ENCODE results near the gene TMEM135.

The TMEM135 gene

DNA sequence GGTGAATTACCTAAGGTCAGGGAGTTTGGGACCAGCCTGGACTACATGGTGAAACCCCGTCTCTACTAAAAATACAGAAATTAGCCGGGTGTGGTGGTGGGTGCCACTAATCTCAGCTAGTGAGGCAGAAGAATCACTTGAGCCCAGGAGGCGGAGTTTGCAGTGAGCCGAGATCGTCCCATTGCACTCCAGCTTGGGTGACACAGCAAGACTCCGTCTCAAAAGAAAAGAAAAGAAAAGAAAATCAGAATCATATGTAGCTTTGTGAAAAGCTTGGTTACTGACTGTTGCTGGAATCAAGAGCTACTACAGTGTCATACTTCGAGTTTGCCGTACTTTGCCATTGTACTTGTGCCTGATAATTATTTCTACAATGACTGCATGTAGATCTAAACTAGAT is 4.2 kb upstream of the TMEM135 start:
- Histone ChIP-seq H3K4me2 (ENCODE audit: low read length) (no peak overlapping the region), H3F3A (ENCODE audit: control insufficient read depth, insufficient read depth) (peaks cover 4% of the 10 kb centered on the region; the same call in 1 of the 2 replicates), H3K9me3 (ENCODE audit: control insufficient read depth, insufficient read depth, low read length) (no peaks in the 10 kb centered on the region), H3K36me3 (ENCODE audit: control insufficient read depth, low read length) (peaks cover 5% of the 10 kb centered on the region; the same call in 1 of the 2 replicates), H3K4me1 (ENCODE audit: control insufficient read depth, low read length) (peaks cover 18% of the 10 kb centered on the region), H4K20me1 (ENCODE audit: control insufficient read depth, insufficient read depth, low read depth, low read length) (no peaks in the 10 kb centered on the region), H3K27me3 (ENCODE audit: control insufficient read depth, low read length) (peaks cover 6% of the 10 kb centered on the region; the same call in 1 of the 2 replicates), H3K79me2 (ENCODE audit: control insufficient read depth, low read length) (peaks cover 8% of the 10 kb centered on the region), H3K27ac (ENCODE audit: low read depth, low read length) (no peak overlapping the region), H3K9me2 (replicated peaks; ENCODE audit: control insufficient read depth, low read length) (no peaks in the 10 kb centered on the region), H3K4me3 (ENCODE audit: low read length) (no peak overlapping the region)
- no peak for TF ChIP-seq EZH2phosphoT487 (IDR thresholded peaks at IDR 0.05; ENCODE audit: borderline replicate concordance, low read length)
- TF ChIP-seq, protein P1, sequence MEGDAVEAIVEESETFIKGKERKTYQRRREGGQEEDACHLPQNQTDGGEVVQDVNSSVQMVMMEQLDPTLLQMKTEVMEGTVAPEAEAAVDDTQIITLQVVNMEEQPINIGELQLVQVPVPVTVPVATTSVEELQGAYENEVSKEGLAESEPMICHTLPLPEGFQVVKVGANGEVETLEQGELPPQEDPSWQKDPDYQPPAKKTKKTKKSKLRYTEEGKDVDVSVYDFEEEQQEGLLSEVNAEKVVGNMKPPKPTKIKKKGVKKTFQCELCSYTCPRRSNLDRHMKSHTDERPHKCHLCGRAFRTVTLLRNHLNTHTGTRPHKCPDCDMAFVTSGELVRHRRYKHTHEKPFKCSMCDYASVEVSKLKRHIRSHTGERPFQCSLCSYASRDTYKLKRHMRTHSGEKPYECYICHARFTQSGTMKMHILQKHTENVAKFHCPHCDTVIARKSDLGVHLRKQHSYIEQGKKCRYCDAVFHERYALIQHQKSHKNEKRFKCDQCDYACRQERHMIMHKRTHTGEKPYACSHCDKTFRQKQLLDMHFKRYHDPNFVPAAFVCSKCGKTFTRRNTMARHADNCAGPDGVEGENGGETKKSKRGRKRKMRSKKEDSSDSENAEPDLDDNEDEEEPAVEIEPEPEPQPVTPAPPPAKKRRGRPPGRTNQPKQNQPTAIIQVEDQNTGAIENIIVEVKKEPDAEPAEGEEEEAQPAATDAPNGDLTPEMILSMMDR (IDR thresholded peaks at IDR 0.05; ENCODE audit: low read depth, low read length, poor library complexity, severe bottlenecking) = no peak

DNA sequence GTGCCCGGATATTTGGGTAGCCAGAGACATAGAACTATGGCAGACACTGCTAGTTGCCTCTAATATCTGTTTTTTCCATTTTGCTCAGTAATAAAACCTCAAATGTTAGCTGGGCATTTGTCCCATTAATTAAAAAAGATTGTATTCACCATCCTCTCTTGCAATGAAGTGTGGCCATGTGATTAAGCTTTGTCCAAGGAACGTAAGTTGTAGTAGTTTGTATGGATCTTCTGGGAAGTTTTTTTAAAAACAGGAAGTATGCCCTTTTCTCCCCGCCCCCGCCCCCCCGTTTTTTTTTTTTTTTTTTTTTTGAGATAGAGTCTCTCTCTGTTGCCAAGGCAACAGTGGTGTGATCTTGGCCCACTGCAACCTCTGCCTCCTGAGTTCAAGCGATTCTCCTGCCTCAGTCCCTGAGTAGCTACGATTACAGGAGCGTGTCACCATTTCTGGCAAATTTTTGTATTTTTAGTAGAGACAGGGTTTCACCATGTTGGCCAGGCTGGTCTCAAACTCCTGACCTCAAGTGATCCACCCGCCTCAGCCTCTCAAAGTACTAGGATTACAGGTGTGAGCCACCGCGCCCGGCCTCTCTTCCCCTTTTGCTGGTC is 1.7 kb upstream of the TMEM135 start:
- peaks cover 32% of the 10 kb centered on the region for H3K4me1 ChIP-seq (ENCODE audit: control insufficient read depth, low read length)
- H3K4me2 ChIP-seq (ENCODE audit: low read length) = peak overlapping the region; percentile 99
- H3K27me3 ChIP-seq (ENCODE audit: control insufficient read depth, low read length) = peaks cover 4% of the 10 kb centered on the region; the same call in 1 of the 2 replicates
- H3F3A ChIP-seq (ENCODE audit: control insufficient read depth, insufficient read depth) = peaks cover 4% of the 10 kb centered on the region; the same call in 1 of the 2 replicates
- no peak overlapping the region for H3K27ac ChIP-seq (ENCODE audit: low read depth, low read length)
- peak overlapping the region; percentile 99; the same call in 1 of the 2 replicates for H3K4me3 ChIP-seq (ENCODE audit: low read length)
- TF ChIP-seq, protein P1 (IDR thresholded peaks at IDR 0.05; ENCODE audit: low read depth, low read length, poor library complexity, severe bottlenecking) = no peak
- TF ChIP-seq EZH2phosphoT487 (IDR thresholded peaks at IDR 0.05; ENCODE audit: borderline replicate concordance, low read length) = no peak
- H3K79me2 ChIP-seq (ENCODE audit: control insufficient read depth, low read length) = peaks cover 33% of the 10 kb centered on the region
- no peaks in the 10 kb centered on the region for H4K20me1 ChIP-seq (ENCODE audit: control insufficient read depth, insufficient read depth, low read depth, low read length)
- no peaks in the 10 kb centered on the region for H3K9me2 ChIP-seq (replicated peaks; ENCODE audit: control insufficient read depth, low read length)
- H3K36me3 ChIP-seq (ENCODE audit: control insufficient read depth, low read length) = peaks cover 18% of the 10 kb centered on the region
- H3K9me3 ChIP-seq (ENCODE audit: control insufficient read depth, insufficient read depth, low read length) = no peaks in the 10 kb centered on the region

DNA sequence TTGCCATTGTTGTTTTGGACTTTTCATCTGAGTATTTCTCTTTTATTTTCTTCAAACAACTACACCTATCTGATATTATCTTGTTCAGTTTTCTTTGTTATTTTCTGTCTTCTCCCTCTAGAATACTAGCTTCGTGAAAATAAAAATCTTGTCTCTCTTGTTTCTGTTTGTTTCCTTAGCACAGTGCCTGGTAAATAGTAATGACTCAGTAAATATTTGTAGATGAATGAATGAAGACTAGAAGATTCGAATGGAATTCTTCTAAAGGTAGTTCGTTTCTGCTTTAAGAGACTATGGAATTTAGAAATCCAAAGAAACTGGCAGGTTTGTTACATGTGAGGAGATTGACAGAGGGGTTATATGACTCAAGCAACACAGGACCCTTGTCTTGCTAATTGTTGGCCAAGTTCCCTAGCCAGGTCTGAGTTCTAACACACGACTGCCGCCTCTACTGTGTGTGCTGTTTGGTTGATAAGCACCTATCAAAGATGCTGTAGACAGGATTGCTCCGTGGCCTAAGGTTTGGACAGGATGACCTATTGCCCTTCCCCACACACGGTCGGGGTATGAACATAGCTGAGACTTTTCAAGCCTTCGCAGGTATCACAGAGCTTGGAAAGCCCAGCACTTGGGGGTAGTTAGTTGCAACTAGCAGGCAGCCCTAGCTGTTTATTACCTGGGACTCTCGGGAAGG is 831 bp upstream of the TMEM135 start:
- Histone ChIP-seq H3K4me1 (ENCODE audit: control insufficient read depth, low read length) (peaks cover 32% of the 10 kb centered on the region), H3F3A (ENCODE audit: control insufficient read depth, insufficient read depth) (peaks cover 4% of the 10 kb centered on the region; the same call in 1 of the 2 replicates), H4K20me1 (ENCODE audit: control insufficient read depth, insufficient read depth, low read depth, low read length) (no peaks in the 10 kb centered on the region), H3K4me2 (ENCODE audit: low read length) (peak overlapping the region; percentile 99), H3K27me3 (ENCODE audit: control insufficient read depth, low read length) (peaks cover 4% of the 10 kb centered on the region; the same call in 1 of the 2 replicates), H3K4me3 (ENCODE audit: low read length) (peak overlapping the region; percentile 99), H3K36me3 (ENCODE audit: control insufficient read depth, low read length) (peaks cover 24% of the 10 kb centered on the region), H3K79me2 (ENCODE audit: control insufficient read depth, low read length) (peaks cover 41% of the 10 kb centered on the region), H3K27ac (ENCODE audit: low read depth, low read length) (peak overlapping the region; percentile 32; the same call in 1 of the 2 replicates), H3K9me2 (replicated peaks; ENCODE audit: control insufficient read depth, low read length) (no peaks in the 10 kb centered on the region), H3K9me3 (ENCODE audit: control insufficient read depth, insufficient read depth, low read length) (no peaks in the 10 kb centered on the region)
- TF ChIP-seq EZH2phosphoT487 (IDR thresholded peaks at IDR 0.05; ENCODE audit: borderline replicate concordance, low read length) = no peak
- TF ChIP-seq, protein P1 (IDR thresholded peaks at IDR 0.05; ENCODE audit: low read depth, low read length, poor library complexity, severe bottlenecking) = no peak
